Posterior vena cava (tissue), 2 donors: ENCODE results near the gene THOC5. TPM values are rescaled to one million over a fixed set of nuclear protein-coding genes. Genes with fewer than 3 reads are reported as not detected.

Experiments used
- total RNA-seq, 2 donors: library from RNA; stranded (reverse); fragmentation: NEBNext Ultra II Directional; extraction: Animal tissue kit (Norgen Biotek cat#: 25700); gene quantifications; one replicate each; pipeline ENCODE4 v1.2.1, GENCODE V29; 2021
- donor health status: DM: yes; HTN: yes; CAD: no.
- donor health status: DM: yes; HTN: yes; CAD: no.

THOC5 gene
- total RNA-seq, 2 donors from 2014 or later: 33.9 to 35.7 TPM

Other genes with a start within 250 kb of the THOC5 start
- 10 to 100 TPM; 25.0 to 25.4 TPM for gene GAS2L1, start 247.1 kb downstream of the THOC5 start, total RNA-seq
- 1 to 10 TPM in 1 of 2 donors, under 1 TPM in 1; 0.71 to 1.9 TPM for gene RASL10A, start 238.1 kb downstream of the THOC5 start, total RNA-seq
- 10 to 100 TPM; 53.7 to 63.0 TPM for gene AP1B1, start 165.2 kb downstream of the THOC5 start, total RNA-seq
- not detected for gene RFPL1, start 115.2 kb downstream of the THOC5 start, total RNA-seq
- under 1 TPM; 0.33 to 0.42 TPM for gene NEFH, start 73.5 kb downstream of the THOC5 start, total RNA-seq
- gene NIPSNAP1, start 27.4 kb upstream of the THOC5 start, total RNA-seq: 10 to 100 TPM in 1 of 2 donors, 1 to 10 TPM in 1; 8.9 to 14.9 TPM
- gene NF2, start 49.9 kb upstream of the THOC5 start, total RNA-seq: 10 to 100 TPM; 36.8 to 37.0 TPM
- gene CABP7, start 166.2 kb upstream of the THOC5 start, total RNA-seq: not detected
- gene ZMAT5, start 213.2 kb upstream of the THOC5 start, total RNA-seq: 10 to 100 TPM; 14.1 to 18.0 TPM
- gene UQCR10, start 213.6 kb upstream of the THOC5 start, total RNA-seq: 10 to 100 TPM; 48.6 to 65.6 TPM